HAP-1 (cell line): Measurements from ENCODE around the gene WBP2NL.
"Not testable (repeated sequence)": the region's sequence is repeated elsewhere in the genome, so short reads cannot be mapped to it uniquely, and the experiment has no call there.

Experiments used
- DNase-seq, 2 experiments: peaks; one replicate each; pipeline ENCODE4 v3.0.0-alpha.2; 2016 to 2020; ENCODE audit warnings: low spot score in 2 of 2
- H3K27me3 ChIP-seq: fragments of 250-450 bp; sonication (Bioruptor Pico); 2 replicates; pipeline ENCODE4 v1.5.1; 2020; ENCODE audit warnings: low read depth, mild to moderate bottlenecking, moderate library complexity
- H3K36me3 ChIP-seq: fragments of 250-450 bp; sonication (Bioruptor Pico); replicated peaks from 2 replicates; pipeline ENCODE4 v1.5.1; 2020; ENCODE audit warnings: mild to moderate bottlenecking
- H3K4me1 ChIP-seq: fragments of 250-450 bp; sonication (Bioruptor Pico); 2 replicates; pipeline ENCODE4 v1.5.1; 2020; ENCODE audit warnings: mild to moderate bottlenecking
- H3K4me3 ChIP-seq: fragments of 250-450 bp; sonication (Bioruptor Pico); 2 replicates; pipeline ENCODE4 v1.5.1; 2020; ENCODE audit warnings: mild to moderate bottlenecking, moderate library complexity
- H3K9me3 ChIP-seq: fragments of 250-450 bp; sonication (Bioruptor Pico); 2 replicates; pipeline ENCODE4 v1.5.1; 2020; ENCODE audit warnings: mild to moderate bottlenecking, moderate library complexity
- in situ Hi-C: fragments of 300-500 bp; cut with MboI; formaldehyde crosslinking; loops from 3 replicates; pipeline ENCODE4 v1.14.3; 2020; ENCODE audit warnings: low sequenced_read_pairs, inconsistent platforms, mixed read lengths

Gene WBP2NL, protein sequence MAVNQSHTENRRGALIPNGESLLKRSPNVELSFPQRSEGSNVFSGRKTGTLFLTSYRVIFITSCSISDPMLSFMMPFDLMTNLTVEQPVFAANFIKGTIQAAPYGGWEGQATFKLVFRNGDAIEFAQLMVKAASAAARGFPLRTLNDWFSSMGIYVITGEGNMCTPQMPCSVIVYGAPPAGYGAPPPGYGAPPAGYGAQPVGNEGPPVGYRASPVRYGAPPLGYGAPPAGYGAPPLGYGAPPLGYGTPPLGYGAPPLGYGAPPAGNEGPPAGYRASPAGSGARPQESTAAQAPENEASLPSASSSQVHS

DNA sequence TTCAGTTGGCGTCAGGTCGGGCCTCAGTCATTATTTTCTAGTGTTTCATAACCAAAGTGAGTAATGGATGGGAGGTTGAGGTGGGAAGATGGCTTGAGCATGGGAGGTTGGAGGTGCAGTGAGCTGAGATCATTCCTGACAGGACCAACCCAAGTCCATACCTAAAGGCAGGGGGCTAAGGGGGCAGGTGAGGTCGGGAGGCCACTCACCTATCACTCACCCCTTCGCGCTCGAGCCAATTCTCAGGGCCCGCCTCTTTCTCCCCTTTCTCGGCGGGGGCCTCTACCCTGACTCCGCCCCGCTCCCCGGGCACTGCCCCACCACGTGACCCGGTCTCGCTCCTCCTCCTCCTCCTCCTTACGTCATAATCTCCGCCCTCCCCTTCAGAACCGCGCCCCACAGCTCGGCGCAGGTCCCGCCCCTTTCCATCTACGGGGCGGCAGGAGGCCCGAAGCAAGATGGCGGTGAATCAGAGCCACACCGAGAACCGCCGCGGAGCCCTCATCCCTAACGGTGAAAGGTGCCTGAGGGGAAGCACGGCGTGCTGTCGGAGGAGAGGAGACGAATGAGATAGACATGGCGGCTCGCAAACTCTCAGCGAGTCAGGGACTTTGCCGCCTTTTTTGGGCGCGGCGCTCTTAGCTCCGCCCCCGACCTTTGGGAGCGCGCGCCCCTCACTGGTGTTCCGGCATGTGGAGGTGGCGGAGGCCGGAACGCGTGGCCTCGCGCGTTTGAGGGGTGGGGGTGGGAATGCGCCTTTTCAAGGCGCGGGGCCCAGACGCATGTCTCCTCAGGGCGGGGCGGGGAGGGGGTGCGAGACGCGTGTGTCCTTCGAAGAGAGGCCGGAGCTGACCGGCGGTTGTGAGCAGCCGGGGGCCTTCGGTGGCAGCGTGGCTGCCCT, at the start of gene WBP2NL:
WBP2NL (plus strand) TSS at position 428 of the 901 bp plus-strand sequence; CDS start at position 459, 31 bp downstream.
- no peaks in the 10 kb centered on the region for H3K4me1 ChIP-seq
- in situ Hi-C loops = no loop called here
- no peaks in the 10 kb centered on the region for H3K27me3 ChIP-seq
- H3K4me3 ChIP-seq = no peak within 1 kb of the TSS
- no peaks in the 10 kb centered on the region for H3K9me3 ChIP-seq
- no peak for DNase-seq
- H3K36me3 ChIP-seq = no peaks in the 10 kb centered on the region

GRCh38 chr22:41948928-41949296, 49.7 kb upstream of the WBP2NL start:
- H3K9me3 ChIP-seq, H3K4me3 ChIP-seq, H3K27me3 ChIP-seq, in situ Hi-C loops, DNase-seq: not testable (repeated sequence)
- peaks cover 25% of the 10 kb centered on the region for H3K36me3 ChIP-seq
- H3K4me1 ChIP-seq = peaks cover 26% of the 10 kb centered on the region

DNA sequence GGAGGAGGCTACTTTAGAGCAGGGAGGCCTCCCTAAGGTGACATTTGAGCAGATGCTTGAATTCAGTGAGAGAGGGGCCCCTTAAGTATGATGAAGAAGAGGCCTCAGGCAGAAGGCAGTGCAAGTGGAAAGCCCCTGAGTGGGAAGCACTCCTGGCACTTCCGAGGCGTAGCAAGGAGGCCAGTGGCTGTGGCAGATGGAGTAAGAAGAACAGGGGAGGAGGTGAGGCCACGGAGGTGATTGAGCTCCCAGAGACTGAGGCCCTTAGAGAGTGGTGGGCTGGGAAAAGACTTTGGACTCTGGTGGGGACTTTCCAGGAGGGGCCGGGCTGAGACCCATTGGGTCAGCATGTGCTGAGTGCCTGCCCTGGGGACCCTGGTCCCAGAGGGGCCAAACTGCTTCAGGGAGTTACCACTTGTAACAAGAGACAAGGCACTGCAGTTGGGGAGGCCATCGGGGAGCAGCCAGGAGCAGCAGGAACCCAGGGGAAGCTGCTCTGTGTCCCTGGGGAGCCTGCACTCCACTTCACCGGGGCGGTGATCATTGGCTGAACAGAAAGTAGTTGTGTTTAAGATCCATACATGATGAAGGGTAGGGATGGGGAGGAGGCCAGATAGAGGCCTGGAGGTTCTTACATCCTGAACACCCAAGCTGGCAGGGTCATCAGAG, 49.2 kb upstream of the WBP2NL start:
- H3K27me3 ChIP-seq = no peaks in the 10 kb centered on the region
- H3K4me1 ChIP-seq = peaks cover 26% of the 10 kb centered on the region
- DNase-seq = no peak
- H3K9me3 ChIP-seq = no peaks in the 10 kb centered on the region
- in situ Hi-C loops = no loop called here
- H3K36me3 ChIP-seq = peaks cover 19% of the 10 kb centered on the region
- no peak overlapping the region for H3K4me3 ChIP-seq

DNA sequence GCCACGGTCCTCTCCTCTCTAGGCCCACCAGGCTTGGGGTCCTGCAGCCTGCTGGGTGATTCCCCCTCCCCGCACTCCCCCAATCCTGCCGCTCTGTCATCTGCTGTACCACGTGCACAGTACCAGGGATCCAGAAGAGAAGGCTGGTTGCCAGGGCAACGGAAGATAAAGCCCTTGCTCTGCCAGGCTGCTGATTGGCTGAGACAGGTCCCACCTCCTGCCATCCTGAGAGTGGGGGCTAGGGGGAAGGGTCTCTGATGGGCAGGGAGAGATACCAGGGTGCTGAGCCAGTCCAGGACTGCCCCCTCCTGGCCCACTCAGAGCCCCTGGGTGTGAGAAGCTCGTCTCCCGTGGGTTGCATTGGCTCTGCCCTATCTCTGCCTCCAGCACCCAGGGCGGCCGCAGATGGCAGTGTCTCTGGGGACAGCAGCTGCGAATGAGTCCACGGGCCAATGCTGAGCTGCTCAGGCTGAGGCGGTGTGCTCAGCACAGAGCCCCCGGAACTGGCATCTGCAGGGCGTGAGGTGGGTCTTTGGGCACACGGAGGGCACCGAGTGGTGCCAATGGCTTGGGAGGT, 46.6 kb upstream of the WBP2NL start, which contains the start of gene SMIM45:
SMIM45 (plus strand) TSS at position 253 of the 577 bp plus-strand sequence.
- Histone ChIP-seq H3K4me1 (peaks cover 16% of the 10 kb centered on the region), H3K36me3 (0 out of 2 replicates have a peak, but pooled peaks cover 3% of the 10 kb centered on the region), H3K4me3 (no peak within 1 kb of the TSS), H3K27me3 (no peaks in the 10 kb centered on the region), H3K9me3 (no peaks in the 10 kb centered on the region)
- DNase-seq = no peak
- in situ Hi-C loops = no loop called here

- in situ Hi-C loops = no loop called here
- Histone ChIP-seq H3K36me3 (0 out of 2 replicates have a peak, but pooled peaks cover 3% of the 10 kb centered on the region), H3K27me3 (no peaks in the 10 kb centered on the region), H3K4me1 (peaks cover 13% of the 10 kb centered on the region), H3K4me3 (no peak overlapping the region), H3K9me3 (no peaks in the 10 kb centered on the region)
- no peak for DNase-seq
These were observed 45.9 kb upstream of the WBP2NL start for GRCh38 chr22:41952713-41953112.

DNA sequence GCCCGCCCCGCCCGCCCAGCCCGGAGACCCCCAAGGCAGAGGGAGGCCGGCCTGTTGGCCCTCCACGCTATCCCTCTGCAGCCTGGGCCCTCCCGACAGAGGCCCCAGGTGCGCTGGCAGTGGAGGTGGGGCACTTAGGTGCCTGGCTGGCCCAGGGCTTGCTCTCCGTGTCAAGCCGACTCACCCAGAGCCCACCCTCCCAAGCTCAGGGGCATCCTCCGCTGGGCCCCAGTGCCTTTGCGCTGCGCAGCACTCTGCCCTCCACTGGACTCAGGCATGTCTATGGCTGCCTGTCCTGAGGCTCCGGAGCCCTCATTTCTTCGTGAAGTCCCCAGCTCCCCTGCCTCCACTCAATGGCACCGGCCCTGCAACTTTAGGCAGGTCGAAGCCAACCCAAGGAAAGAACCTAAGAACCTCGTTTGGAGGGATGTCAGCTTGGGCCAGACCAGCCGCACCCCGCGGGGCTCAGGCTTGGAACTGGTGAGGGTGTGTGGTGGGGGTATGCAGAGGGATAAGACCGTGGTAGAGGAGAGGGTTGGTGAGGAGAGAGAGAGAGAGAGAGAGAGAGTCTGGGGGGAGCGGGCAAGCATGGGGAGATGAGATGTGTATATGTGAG, 40.5 kb upstream of the WBP2NL start:
- Histone ChIP-seq H3K9me3 (no peaks in the 10 kb centered on the region), H3K4me1 (peaks cover 10% of the 10 kb centered on the region), H3K4me3 (no peak overlapping the region), H3K36me3 (no peaks in the 10 kb centered on the region), H3K27me3 (no peaks in the 10 kb centered on the region)
- in situ Hi-C loops = no loop called here
- DNase-seq = no peak

GRCh38 chr22:41963453-41964111, 35.0 kb upstream of the WBP2NL start:
- Histone ChIP-seq H3K4me3 (no peak overlapping the region), H3K9me3 (no peaks in the 10 kb centered on the region), H3K36me3 (no peaks in the 10 kb centered on the region), H3K27me3 (no peaks in the 10 kb centered on the region), H3K4me1 (peaks cover 6% of the 10 kb centered on the region)
- in situ Hi-C loops = loop anchor here (10.0 kb wide), 1 partner anchor 471 kb away; the partner anchor contains the start of gene NFAM1
- DNase-seq = no peak

GRCh38 chr22:41964112-41964491, 34.5 kb upstream of the WBP2NL start:
- peaks cover 6% of the 10 kb centered on the region for H3K4me1 ChIP-seq
- H3K27me3 ChIP-seq = no peaks in the 10 kb centered on the region
- no peaks in the 10 kb centered on the region for H3K9me3 ChIP-seq
- no peak for DNase-seq
- H3K36me3 ChIP-seq = no peaks in the 10 kb centered on the region
- in situ Hi-C loops = loop anchor here (10.0 kb wide), 1 partner anchor 471 kb away; the partner anchor contains the start of gene NFAM1
- H3K4me3 ChIP-seq = no peak overlapping the region

- Histone ChIP-seq H3K9me3 (no peaks in the 10 kb centered on the region), H3K27me3 (peaks cover 1% of the 10 kb centered on the region; the same call in 1 of the 2 replicates), H3K36me3 (no peaks in the 10 kb centered on the region), H3K4me1 (no peaks in the 10 kb centered on the region), H3K4me3 (no peak overlapping the region)
- DNase-seq = no peak
- in situ Hi-C loops = loop anchor here (10.0 kb wide), 1 partner anchor 469 kb away; the partner anchor contains the start of gene NFAM1
These were observed 32.4 kb upstream of the WBP2NL start for GRCh38 chr22:41966225-41966606.

- Histone ChIP-seq H3K4me3 (no peak overlapping the region), H3K4me1 (no peaks in the 10 kb centered on the region), H3K27me3 (peaks cover 6% of the 10 kb centered on the region; the same call in 1 of the 2 replicates), H3K9me3 (no peaks in the 10 kb centered on the region), H3K36me3 (no peaks in the 10 kb centered on the region)
- in situ Hi-C loops = loop anchor here (10.0 kb wide), 1 partner anchor 468 kb away; the partner anchor contains the start of gene NFAM1
- peak in 1 of 2 experiments; percentile 38 for DNase-seq
These were observed 31.9 kb upstream of the WBP2NL start for GRCh38 chr22:41966607-41967240.

DNA sequence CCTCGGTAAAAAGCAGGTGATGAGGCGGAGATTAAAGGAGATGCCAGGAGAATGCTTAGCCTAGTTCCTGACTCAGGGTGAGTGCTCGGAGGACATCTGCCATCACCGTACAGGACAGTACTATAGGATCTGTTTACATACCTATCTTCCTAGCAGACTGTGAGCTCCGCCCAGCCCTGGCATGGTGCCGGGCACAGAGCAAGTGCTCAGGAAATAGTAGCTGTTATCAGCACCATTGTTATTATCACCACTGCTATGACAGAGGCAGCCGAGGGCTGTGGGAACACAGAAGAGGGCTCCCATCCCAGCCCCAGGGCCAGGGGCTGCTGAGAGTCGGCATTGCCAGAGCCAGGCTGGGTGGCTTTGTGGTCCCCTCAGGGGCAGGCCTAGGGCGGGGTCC, 30.0 kb upstream of the WBP2NL start:
- no peak for DNase-seq
- Histone ChIP-seq H3K27me3 (peaks cover 7% of the 10 kb centered on the region), H3K9me3 (no peaks in the 10 kb centered on the region), H3K4me3 (no peak overlapping the region), H3K36me3 (no peaks in the 10 kb centered on the region), H3K4me1 (no peaks in the 10 kb centered on the region)
- in situ Hi-C loops = loop anchor here (10.0 kb wide), 1 partner anchor 466 kb away; the partner anchor contains the start of gene NFAM1

DNA sequence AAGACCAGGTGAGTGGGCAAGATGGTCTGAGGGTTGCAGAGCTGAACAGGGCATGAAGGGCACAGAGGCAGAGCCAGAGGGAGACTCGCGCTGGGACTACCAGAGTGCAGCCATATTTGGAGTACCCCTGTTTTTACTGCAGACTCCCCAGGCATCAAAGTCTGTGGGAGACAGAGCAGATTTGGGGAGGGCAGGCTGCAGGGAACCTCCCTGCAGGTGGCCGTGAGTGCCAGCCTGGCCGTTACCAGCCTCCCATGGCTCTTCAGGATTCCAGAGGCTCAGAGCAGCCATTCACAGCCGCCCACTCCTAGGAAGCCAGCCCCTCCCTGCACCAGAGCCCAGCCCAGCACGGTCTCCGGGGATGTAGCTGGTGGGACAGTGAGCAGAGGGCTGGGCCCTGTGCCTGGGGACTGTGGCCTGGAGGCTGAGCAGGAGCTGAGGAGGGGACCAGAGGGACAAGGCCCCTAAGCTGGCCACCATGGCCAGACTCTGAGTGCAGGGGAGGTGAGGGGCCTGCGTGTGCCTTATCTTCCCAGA, 29.4 kb upstream of the WBP2NL start, which contains the start of gene SEPTIN3:
SEPTIN3 (plus strand) TSS at position 334 of the 537 bp plus-strand sequence. CDS start 2,050 bp downstream, outside the sequence.
- in situ Hi-C loops = loop anchor here (10.0 kb wide), 1 partner anchor 466 kb away; the partner anchor contains the start of gene NFAM1
- Histone ChIP-seq H3K4me3 (no peak within 1 kb of the TSS), H3K4me1 (no peaks in the 10 kb centered on the region), H3K36me3 (no peaks in the 10 kb centered on the region), H3K9me3 (no peaks in the 10 kb centered on the region), H3K27me3 (peaks cover 11% of the 10 kb centered on the region)
- DNase-seq = no peak
